Measurements from ENCODE around the gene FAM227A. TPM values are rescaled to one million over a fixed set of nuclear protein-coding genes. Genes with fewer than 3 reads are reported as not detected.

The FAM227A gene
- total and polyA plus RNA-seq, 2 of the 13 experiments (the other 11 are each of a cell fraction or from before 2014, with no cell fraction given), result 1.0 to 1.5 TPM

DNA sequence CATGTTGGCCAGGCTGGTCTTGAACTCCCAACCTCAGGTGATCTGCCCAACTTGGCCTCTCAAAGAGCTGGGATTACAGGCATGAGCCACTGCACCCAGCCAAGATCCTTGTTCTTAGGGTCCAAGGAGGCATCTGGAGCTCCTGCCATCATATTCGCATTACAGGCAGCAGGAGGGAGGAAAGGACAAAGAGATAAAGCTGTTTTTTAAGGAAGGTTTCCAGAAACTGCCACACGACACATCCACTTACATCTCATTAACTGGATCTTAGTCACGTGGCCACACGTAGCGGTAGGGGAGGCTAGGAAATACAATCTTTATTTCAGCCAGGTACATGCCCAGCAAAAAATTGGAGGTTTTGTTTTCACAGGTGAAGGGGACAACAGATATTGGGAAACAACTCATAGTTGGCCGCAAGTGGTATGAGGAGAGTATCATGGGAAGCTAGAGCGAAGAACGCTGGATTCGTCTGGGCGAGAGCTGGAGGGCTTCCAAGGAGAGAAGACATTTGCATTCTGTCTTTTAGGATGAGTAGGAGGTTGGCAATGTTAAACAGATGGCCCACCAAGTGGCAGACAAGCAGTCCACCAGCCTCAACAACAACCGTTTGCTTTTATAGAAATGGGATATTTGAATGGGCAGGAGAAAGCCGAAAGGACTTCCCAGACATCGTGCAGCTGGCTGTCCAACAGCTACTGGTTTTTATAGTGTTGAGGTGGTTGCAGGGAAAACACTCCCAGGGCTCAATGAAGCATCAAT is 47.0 kb downstream of the FAM227A start:
- no peak for DNase-seq (ENCODE audit: low spot score)
- no peaks in the 10 kb centered on the region for H3K9me3 ChIP-seq (ENCODE audit: low read length)
- TF ChIP-seq PITX1 (CRISPR knock-in tag; IDR thresholded peaks at IDR 0.05) (no peak), ZBTB3 (CRISPR knock-in tag; IDR thresholded peaks at IDR 0.05; ENCODE audit: borderline replicate concordance, low read depth) (no peak), RBM22 (optimal IDR thresholded peaks at IDR 0.05; ENCODE audit: low read length) (no peak), YEATS2 (CRISPR knock-in tag; IDR thresholded peaks at IDR 0.05; ENCODE audit: borderline replicate concordance) (no peak), ZNF777 (CRISPR knock-in tag; IDR thresholded peaks at IDR 0.05) (no peak), NCOA5 (CRISPR knock-in tag; IDR thresholded peaks at IDR 0.05) (no peak), JUNB (CRISPR knock-in tag; IDR thresholded peaks at IDR 0.05; ENCODE audit: borderline replicate concordance) (no peak), ZNF766 (CRISPR knock-in tag; IDR thresholded peaks at IDR 0.05; ENCODE audit: borderline replicate concordance) (no peak), HES4 (CRISPR knock-in tag; IDR thresholded peaks at IDR 0.05; ENCODE audit: borderline replicate concordance) (no peak), ZNF33B (CRISPR knock-in tag; IDR thresholded peaks at IDR 0.05) (no peak), RFXANK (CRISPR knock-in tag; IDR thresholded peaks at IDR 0.05) (no peak), ZNF510 (CRISPR knock-in tag; IDR thresholded peaks at IDR 0.05; ENCODE audit: low read depth) (no peak), ZNF556 (CRISPR knock-in tag; IDR thresholded peaks at IDR 0.05; ENCODE audit: borderline replicate concordance) (no peak), ZFP82 (CRISPR knock-in tag; IDR thresholded peaks at IDR 0.05; ENCODE audit: borderline replicate concordance) (no peak), BHLHE40 (IDR thresholded peaks at IDR 0.05; ENCODE audit: low read length) (no peak)
- TF ChIP-seq, protein P1, sequence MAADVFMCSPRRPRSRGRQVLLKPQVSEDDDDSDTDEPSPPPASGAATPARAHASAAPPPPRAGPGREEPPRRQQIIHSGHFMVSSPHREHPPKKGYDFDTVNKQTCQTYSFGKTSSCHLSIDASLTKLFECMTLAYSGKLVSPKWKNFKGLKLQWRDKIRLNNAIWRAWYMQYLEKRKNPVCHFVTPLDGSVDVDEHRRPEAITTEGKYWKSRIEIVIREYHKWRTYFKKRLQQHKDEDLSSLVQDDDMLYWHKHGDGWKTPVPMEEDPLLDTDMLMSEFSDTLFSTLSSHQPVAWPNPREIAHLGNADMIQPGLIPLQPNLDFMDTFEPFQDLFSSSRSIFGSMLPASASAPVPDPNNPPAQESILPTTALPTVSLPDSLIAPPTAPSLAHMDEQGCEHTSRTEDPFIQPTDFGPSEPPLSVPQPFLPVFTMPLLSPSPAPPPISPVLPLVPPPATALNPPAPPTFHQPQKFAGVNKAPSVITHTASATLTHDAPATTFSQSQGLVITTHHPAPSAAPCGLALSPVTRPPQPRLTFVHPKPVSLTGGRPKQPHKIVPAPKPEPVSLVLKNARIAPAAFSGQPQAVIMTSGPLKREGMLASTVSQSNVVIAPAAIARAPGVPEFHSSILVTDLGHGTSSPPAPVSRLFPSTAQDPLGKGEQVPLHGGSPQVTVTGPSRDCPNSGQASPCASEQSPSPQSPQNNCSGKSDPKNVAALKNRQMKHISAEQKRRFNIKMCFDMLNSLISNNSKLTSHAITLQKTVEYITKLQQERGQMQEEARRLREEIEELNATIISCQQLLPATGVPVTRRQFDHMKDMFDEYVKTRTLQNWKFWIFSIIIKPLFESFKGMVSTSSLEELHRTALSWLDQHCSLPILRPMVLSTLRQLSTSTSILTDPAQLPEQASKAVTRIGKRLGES (CRISPR knock-in tag; IDR thresholded peaks at IDR 0.05; ENCODE audit: borderline replicate concordance), result no peak
- TF ChIP-seq, protein P2, sequence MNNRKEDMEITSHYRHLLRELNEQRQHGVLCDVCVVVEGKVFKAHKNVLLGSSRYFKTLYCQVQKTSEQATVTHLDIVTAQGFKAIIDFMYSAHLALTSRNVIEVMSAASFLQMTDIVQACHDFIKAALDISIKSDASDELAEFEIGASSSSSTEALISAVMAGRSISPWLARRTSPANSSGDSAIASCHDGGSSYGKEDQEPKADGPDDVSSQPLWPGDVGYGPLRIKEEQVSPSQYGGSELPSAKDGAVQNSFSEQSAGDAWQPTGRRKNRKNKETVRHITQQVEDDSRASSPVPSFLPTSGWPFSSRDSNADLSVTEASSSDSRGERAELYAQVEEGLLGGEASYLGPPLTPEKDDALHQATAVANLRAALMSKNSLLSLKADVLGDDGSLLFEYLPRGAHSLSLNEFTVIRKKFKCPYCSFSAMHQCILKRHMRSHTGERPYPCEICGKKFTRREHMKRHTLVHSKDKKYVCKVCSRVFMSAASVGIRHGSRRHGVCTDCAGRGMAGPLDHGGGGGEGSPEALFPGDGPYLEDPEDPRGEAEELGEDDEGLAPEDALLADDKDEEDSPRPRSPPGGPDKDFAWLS (CRISPR knock-in tag; IDR thresholded peaks at IDR 0.05; ENCODE audit: borderline replicate concordance), result no peak
- TF ChIP-seq, protein P3, sequence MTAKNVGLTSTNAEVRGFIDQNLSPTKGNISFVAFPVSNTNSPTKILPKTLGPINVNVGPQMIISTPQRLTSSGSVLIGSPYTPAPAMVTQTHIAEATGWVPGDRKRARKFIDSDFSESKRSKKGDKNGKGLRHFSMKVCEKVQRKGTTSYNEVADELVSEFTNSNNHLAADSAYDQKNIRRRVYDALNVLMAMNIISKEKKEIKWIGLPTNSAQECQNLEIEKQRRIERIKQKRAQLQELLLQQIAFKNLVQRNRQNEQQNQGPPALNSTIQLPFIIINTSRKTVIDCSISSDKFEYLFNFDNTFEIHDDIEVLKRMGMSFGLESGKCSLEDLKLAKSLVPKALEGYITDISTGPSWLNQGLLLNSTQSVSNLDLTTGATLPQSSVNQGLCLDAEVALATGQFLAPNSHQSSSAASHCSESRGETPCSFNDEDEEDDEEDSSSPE (CRISPR knock-in tag; IDR thresholded peaks at IDR 0.05), result no peak
- in situ Hi-C loops (cut with HindIII; ENCODE audit: extremely low pct_ligation_motif_present, low pct_unique_long_range_greater_than_20kb) (no loop called here), intact Hi-C loops (cut with micrococcal nuclease; ENCODE audit: unreplicated experiment) (no loop called here)
- BruUV-seq (replicated peaks), result no TSS peak
- no peaks in the 10 kb centered on the region for H3K36me3 ChIP-seq (replicated peaks in 1 of 2; ENCODE audit: control insufficient read depth in 1 of 2, insufficient read depth in 2 of 2, low read length in 2 of 2)
- H3K9ac ChIP-seq (ENCODE audit: insufficient read depth, low read depth, low read length), result no peak overlapping the region
- POLR2A ChIA-PET, result no interaction called here
- CTCF ChIA-PET (ENCODE audit: low intra/inter-chr PET ratio, low total read pairs), result no interaction called here
- H4K20me1 ChIP-seq (ENCODE audit: insufficient read depth, low read length), result no peaks in the 10 kb centered on the region; the same call in 1 of the 2 replicates
- H2AFZ ChIP-seq (ENCODE audit: low read length), result no peak overlapping the region
- H3K4me1 ChIP-seq (ENCODE audit: insufficient read depth, low read length), result peaks cover 11% of the 10 kb centered on the region
- WGBS (ENCODE audit: low lambda C conversion rate), result 86% methylated on average over 13 of the region's 13 CpGs
- FAIRE-seq, result no peak
- H3K79me2 ChIP-seq (ENCODE audit: insufficient read depth, low read length), result no peaks in the 10 kb centered on the region
- H3K27ac ChIP-seq (ENCODE audit: extremely low read length, insufficient read depth, low read length), result no peak overlapping the region
- no peak overlapping the region for H3K4me2 ChIP-seq (ENCODE audit: low read depth, low read length)
- H3K27me3 ChIP-seq (ENCODE audit: control insufficient read depth in 1 of 2, insufficient read depth in 2 of 2, low read length in 2 of 2), result no peaks in the 10 kb centered on the region
- no peak for ATAC-seq
- no peak overlapping the region for H3K4me3 ChIP-seq (replicated peaks in 1 of 3; ENCODE audit: insufficient read depth in 1 of 3, low read depth in 2 of 3, low read length in 3 of 3)

Data from HepG2 (cell line).